ENCODE results near the gene CFAP20DC.

Gene CFAP20DC

GRCh38 chr3:58783845-58784244, 266.0 kb downstream of the CFAP20DC start:
- peaks cover 26% of the 10 kb centered on the region for H3K9me3 Mint-ChIP-seq
- no peak overlapping the region for H3K27ac Mint-ChIP-seq
- no peak for DNase-seq (ENCODE audit: low spot score)
- H3K27me3 Mint-ChIP-seq (ENCODE audit: low read depth): peaks cover 5% of the 10 kb centered on the region
- no peaks in the 10 kb centered on the region for H3K36me3 Mint-ChIP-seq (ENCODE audit: low read depth)
- no peak overlapping the region for H3K4me3 Mint-ChIP-seq
- H3K4me1 Mint-ChIP-seq (ENCODE audit: low read depth): no peaks in the 10 kb centered on the region

DNA sequence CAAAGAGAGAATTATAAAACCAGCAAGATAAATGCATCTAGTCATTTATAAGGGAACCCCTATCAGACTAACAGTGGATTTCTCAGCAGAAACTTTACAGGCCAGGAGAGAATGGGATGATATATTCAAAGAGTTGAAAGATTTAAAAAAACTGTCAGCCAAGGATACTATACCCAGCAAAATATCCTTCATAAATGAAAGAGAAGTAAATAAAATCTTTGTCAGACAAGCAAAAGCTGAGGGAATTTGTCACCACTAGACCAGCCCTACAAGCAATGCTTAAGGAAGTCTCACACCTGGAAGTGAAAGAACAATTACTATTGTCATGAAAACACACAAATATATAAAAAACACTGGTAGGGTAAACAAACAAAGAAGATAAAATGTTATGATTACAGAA, 269.9 kb downstream of the CFAP20DC start:
- Mint-ChIP-seq H3K36me3 (ENCODE audit: low read depth) (no peaks in the 10 kb centered on the region), H3K9me3 (peaks cover 31% of the 10 kb centered on the region), H3K4me1 (ENCODE audit: low read depth) (no peaks in the 10 kb centered on the region), H3K27me3 (ENCODE audit: low read depth) (peaks cover 3% of the 10 kb centered on the region), H3K4me3 (no peak overlapping the region), H3K27ac (no peak overlapping the region)
- DNase-seq (ENCODE audit: low spot score): no peak

DNA sequence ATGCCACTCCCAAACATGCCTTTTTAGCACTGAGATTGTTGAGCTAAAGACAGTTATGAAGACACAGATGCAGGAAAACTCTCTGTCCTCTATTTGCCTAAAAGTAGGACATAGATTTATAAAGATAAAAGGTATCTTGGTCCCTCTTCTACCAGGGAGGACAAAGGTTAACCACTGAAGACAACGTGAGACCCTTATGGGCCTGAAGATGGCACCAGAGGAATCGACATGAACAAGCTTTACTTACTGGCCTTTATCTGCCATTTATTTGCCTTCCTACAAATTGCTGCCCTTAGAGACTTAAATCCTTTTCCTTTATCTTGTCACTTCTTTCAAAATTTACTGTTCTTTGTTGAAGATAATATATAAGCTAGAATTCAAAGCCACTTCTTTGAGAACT, 273.6 kb downstream of the CFAP20DC start:
- Mint-ChIP-seq H3K27ac (no peak overlapping the region), H3K36me3 (ENCODE audit: low read depth) (no peaks in the 10 kb centered on the region), H3K4me1 (ENCODE audit: low read depth) (no peaks in the 10 kb centered on the region), H3K27me3 (ENCODE audit: low read depth) (peaks cover 3% of the 10 kb centered on the region), H3K9me3 (peaks cover 26% of the 10 kb centered on the region), H3K4me3 (no peak overlapping the region)
- no peak for DNase-seq (ENCODE audit: low spot score)

DNA sequence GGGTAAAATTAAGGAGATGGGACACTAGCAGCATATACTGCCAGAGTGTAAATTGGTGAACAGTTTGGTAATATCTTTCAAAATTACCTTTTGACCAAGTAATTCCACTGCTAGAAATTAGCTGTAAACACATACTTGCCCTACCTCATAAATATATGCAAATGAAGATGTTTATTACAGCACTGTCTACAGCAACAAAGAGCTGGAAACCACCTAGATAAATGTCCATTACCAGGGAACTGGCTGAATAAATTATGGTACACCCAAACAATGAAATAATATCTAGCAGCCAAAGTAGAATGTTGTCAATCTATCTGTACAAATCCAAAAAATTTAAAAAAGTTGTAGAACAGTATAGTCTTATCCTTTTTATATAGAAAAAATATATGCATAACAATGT, 277.4 kb downstream of the CFAP20DC start:
- Mint-ChIP-seq H3K36me3 (ENCODE audit: low read depth) (no peaks in the 10 kb centered on the region), H3K27me3 (ENCODE audit: low read depth) (peaks cover 3% of the 10 kb centered on the region), H3K9me3 (peaks cover 3% of the 10 kb centered on the region), H3K4me1 (ENCODE audit: low read depth) (no peaks in the 10 kb centered on the region), H3K27ac (no peak overlapping the region), H3K4me3 (no peak overlapping the region)
- DNase-seq (ENCODE audit: low spot score): no peak

GRCh38 chr3:58769065-58769464, 280.8 kb downstream of the CFAP20DC start:
- no peak overlapping the region for H3K4me3 Mint-ChIP-seq
- H3K27ac Mint-ChIP-seq: no peak overlapping the region
- DNase-seq (ENCODE audit: low spot score): no peak
- H3K9me3 Mint-ChIP-seq: peaks cover 3% of the 10 kb centered on the region
- H3K4me1 Mint-ChIP-seq (ENCODE audit: low read depth): no peaks in the 10 kb centered on the region
- H3K36me3 Mint-ChIP-seq (ENCODE audit: low read depth): no peaks in the 10 kb centered on the region
- H3K27me3 Mint-ChIP-seq (ENCODE audit: low read depth): no peaks in the 10 kb centered on the region

DNA sequence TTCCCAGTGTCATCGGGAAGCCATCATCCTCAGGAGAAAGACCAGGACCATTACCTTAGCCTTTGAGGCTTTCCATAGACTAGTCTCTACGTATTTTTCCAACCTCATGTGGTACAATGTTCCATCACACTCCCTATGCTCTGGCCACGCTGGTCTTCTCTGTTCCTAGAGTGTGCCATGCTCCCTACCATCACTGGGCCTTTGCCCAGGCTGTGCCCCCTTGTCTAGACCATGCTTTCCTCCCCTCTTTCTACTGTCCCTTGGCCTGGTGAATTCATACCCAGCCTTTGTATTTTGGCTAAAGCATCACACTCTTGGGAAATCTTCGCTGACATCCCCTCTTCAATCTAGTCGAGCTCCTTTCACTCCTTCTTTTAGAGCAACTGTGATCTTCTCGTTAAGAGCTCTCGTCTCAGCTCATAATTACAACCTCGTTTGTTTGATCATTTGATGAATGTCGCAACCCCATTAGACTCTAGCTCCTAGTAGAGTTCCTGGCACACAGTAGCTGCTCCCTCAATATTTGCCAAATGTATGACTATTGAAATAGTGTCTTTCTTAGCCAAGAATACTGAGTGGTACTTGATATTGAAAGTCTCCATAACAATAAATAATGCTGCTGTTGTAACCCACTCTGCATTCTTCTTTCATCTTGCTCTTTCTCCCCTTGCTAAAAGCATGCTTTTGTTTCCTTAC, 283.1 kb downstream of the CFAP20DC start:
- no peak overlapping the region for H3K4me3 Mint-ChIP-seq
- no peaks in the 10 kb centered on the region for H3K36me3 Mint-ChIP-seq (ENCODE audit: low read depth)
- no peaks in the 10 kb centered on the region for H3K27me3 Mint-ChIP-seq (ENCODE audit: low read depth)
- no peak overlapping the region for H3K27ac Mint-ChIP-seq
- no peaks in the 10 kb centered on the region for H3K4me1 Mint-ChIP-seq (ENCODE audit: low read depth)
- DNase-seq (ENCODE audit: low spot score): no peak
- H3K9me3 Mint-ChIP-seq: peaks cover 3% of the 10 kb centered on the region

- no peak overlapping the region for H3K4me3 Mint-ChIP-seq
- no peaks in the 10 kb centered on the region for H3K4me1 Mint-ChIP-seq (ENCODE audit: low read depth)
- peaks cover 3% of the 10 kb centered on the region for H3K27me3 Mint-ChIP-seq (ENCODE audit: low read depth)
- no peak for DNase-seq (ENCODE audit: low spot score)
- no peaks in the 10 kb centered on the region for H3K36me3 Mint-ChIP-seq (ENCODE audit: low read depth)
- H3K9me3 Mint-ChIP-seq: no peaks in the 10 kb centered on the region
- no peak overlapping the region for H3K27ac Mint-ChIP-seq
Observed at GRCh38 chr3:58755150-58755549, 294.7 kb downstream of the CFAP20DC start.

DNA sequence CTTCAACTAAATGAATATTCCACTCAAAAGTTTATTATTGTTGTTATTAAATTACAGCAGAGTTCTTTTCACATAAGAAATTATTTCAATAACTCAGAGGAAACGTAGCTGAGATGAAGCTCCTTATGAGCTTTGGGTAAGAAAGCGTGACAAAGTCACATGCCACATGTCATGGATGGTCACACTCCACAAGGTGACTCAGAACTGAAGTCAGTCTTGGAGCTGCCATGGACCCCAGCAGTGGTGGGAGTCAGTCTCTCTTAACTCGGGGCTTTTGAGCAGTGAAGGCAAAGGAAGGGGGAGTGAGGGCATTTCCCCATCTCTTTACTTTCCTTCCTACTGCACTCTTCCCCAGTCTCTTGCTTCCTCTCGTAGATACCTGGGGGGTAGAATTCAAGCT, 295.8 kb downstream of the CFAP20DC start:
- H3K36me3 Mint-ChIP-seq (ENCODE audit: low read depth): no peaks in the 10 kb centered on the region
- H3K27ac Mint-ChIP-seq: no peak overlapping the region
- DNase-seq (ENCODE audit: low spot score): no peak
- H3K27me3 Mint-ChIP-seq (ENCODE audit: low read depth): peaks cover 3% of the 10 kb centered on the region
- H3K4me3 Mint-ChIP-seq: no peak overlapping the region
- H3K4me1 Mint-ChIP-seq (ENCODE audit: low read depth): no peaks in the 10 kb centered on the region
- no peaks in the 10 kb centered on the region for H3K9me3 Mint-ChIP-seq

- Mint-ChIP-seq H3K27me3 (ENCODE audit: low read depth) (peaks cover 3% of the 10 kb centered on the region), H3K27ac (no peak overlapping the region), H3K4me1 (ENCODE audit: low read depth) (no peaks in the 10 kb centered on the region), H3K4me3 (no peak overlapping the region), H3K36me3 (ENCODE audit: low read depth) (no peaks in the 10 kb centered on the region), H3K9me3 (no peaks in the 10 kb centered on the region)
- DNase-seq (ENCODE audit: low spot score): no peak
Observed at GRCh38 chr3:58751882-58752567, 297.8 kb downstream of the CFAP20DC start.

- Mint-ChIP-seq H3K4me1 (ENCODE audit: low read depth) (no peaks in the 10 kb centered on the region), H3K4me3 (no peak overlapping the region), H3K36me3 (ENCODE audit: low read depth) (no peaks in the 10 kb centered on the region), H3K27ac (no peak overlapping the region), H3K9me3 (no peaks in the 10 kb centered on the region), H3K27me3 (ENCODE audit: low read depth) (peaks cover 3% of the 10 kb centered on the region)
- DNase-seq (ENCODE audit: low spot score): no peak
Observed at GRCh38 chr3:58751235-58751634, 298.6 kb downstream of the CFAP20DC start.

GRCh38 chr3:58749948-58750347, 299.9 kb downstream of the CFAP20DC start:
- Mint-ChIP-seq H3K27me3 (ENCODE audit: low read depth) (peaks cover 3% of the 10 kb centered on the region), H3K9me3 (no peaks in the 10 kb centered on the region), H3K4me1 (ENCODE audit: low read depth) (no peaks in the 10 kb centered on the region), H3K27ac (no peak overlapping the region), H3K36me3 (ENCODE audit: low read depth) (no peaks in the 10 kb centered on the region), H3K4me3 (no peak overlapping the region)
- DNase-seq (ENCODE audit: low spot score): no peak

DNA sequence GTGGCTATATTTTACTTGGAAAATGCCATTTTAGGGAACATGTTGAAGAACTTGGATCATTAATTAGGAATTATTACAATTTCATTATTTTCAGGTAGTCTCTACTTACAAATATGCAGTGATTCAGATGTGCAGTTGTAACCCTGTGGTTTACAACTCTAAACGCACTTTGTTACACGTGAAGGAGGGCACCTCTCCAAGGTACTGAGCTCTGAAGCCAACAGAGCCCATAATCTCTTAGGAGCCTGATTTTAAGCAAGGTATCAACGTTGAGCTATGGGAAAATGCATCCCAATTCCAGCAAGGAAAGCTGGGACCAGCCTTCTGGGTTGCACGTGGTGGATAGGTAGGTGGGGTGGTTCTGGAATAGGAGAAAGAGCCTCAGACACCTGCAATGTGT, 301.8 kb downstream of the CFAP20DC start:
- Mint-ChIP-seq H3K4me1 (ENCODE audit: low read depth) (no peaks in the 10 kb centered on the region), H3K36me3 (ENCODE audit: low read depth) (no peaks in the 10 kb centered on the region), H3K27me3 (ENCODE audit: low read depth) (peaks cover 6% of the 10 kb centered on the region), H3K27ac (no peak overlapping the region), H3K9me3 (no peaks in the 10 kb centered on the region), H3K4me3 (no peak overlapping the region)
- no peak for DNase-seq (ENCODE audit: low spot score)

GRCh38 chr3:58746758-58747157, 303.1 kb downstream of the CFAP20DC start:
- H3K9me3 Mint-ChIP-seq: no peaks in the 10 kb centered on the region
- H3K4me3 Mint-ChIP-seq: no peak overlapping the region
- no peaks in the 10 kb centered on the region for H3K4me1 Mint-ChIP-seq (ENCODE audit: low read depth)
- no peak overlapping the region for H3K27ac Mint-ChIP-seq
- peaks cover 3% of the 10 kb centered on the region for H3K27me3 Mint-ChIP-seq (ENCODE audit: low read depth)
- DNase-seq (ENCODE audit: low spot score): no peak
- no peaks in the 10 kb centered on the region for H3K36me3 Mint-ChIP-seq (ENCODE audit: low read depth)

- H3K9me3 Mint-ChIP-seq: no peaks in the 10 kb centered on the region
Observed at GRCh38 chr3:58743296-58743695, 306.5 kb downstream of the CFAP20DC start.

GRCh38 chr3:58742239-58742638, 307.6 kb downstream of the CFAP20DC start:
- Mint-ChIP-seq H3K4me1 (ENCODE audit: low read depth) (no peaks in the 10 kb centered on the region), H3K27me3 (ENCODE audit: low read depth) (peaks cover 3% of the 10 kb centered on the region), H3K36me3 (ENCODE audit: low read depth) (no peaks in the 10 kb centered on the region), H3K4me3 (no peak overlapping the region), H3K9me3 (no peaks in the 10 kb centered on the region), H3K27ac (no peak overlapping the region)
- DNase-seq (ENCODE audit: low spot score): no peak

More at GRCh38 chr3:58743296-58743695, 306.5 kb downstream of the CFAP20DC start:
- Mint-ChIP-seq H3K4me3 (no peak overlapping the region), H3K4me1 (ENCODE audit: low read depth) (no peaks in the 10 kb centered on the region), H3K27ac (no peak overlapping the region), H3K36me3 (ENCODE audit: low read depth) (no peaks in the 10 kb centered on the region), H3K27me3 (ENCODE audit: low read depth) (peaks cover 3% of the 10 kb centered on the region)
- DNase-seq (ENCODE audit: low spot score): no peak

Measured in T-helper 2 cell treated with Interferon-gamma antibody and Interleukin-4, amounts not matched to agents 5 μg/mL and 100 μg/mL, for 36 hours (primary cell).